CD14-positive monocyte (primary cell): Measurements from ENCODE around the gene ZNF827. TPM values are rescaled to one million over a fixed set of nuclear protein-coding genes. Genes with fewer than 3 reads are reported as not detected.

Experiments used
- DNase-seq, 3 donors: peaks; one replicate each; pipeline ENCODE4 v3.0.0-alpha.2; 2011 to 2022
- H2AFZ ChIP-seq: 2 replicates; pipeline ENCODE4 v1.6.0; 2012; ENCODE audit warnings: mild to moderate bottlenecking, low read depth, low read length, inconsistent platforms; ENCODE audit not compliant: insufficient read depth, poor library complexity, severe bottlenecking
- H3K27ac ChIP-seq, 2 donors: 1 replicate in 1 of 2; 2 replicates in 1 of 2; pipeline ENCODE4 v1.5.1; 2012 to 2013; ENCODE audit warnings: low read length in 2 of 2, control low read depth in 1 of 2, inconsistent platforms in 1 of 2, low read depth in 1 of 2, mild to moderate bottlenecking in 1 of 2
- H3K27me3 ChIP-seq, 2 donors: one replicate each; pipeline versions ENCODE4 v1.6.0 to v1.6.1; 2011 to 2013; ENCODE audit warnings: low read length in 2 of 2; ENCODE audit not compliant: control insufficient read depth in 2 of 2, insufficient read depth in 2 of 2
- H3K36me3 ChIP-seq, 2 donors: replicated peaks in 1 of 2; 1 replicate in 1 of 2; 2 replicates in 1 of 2; pipeline versions ENCODE4 v1.5.1 to v1.6.1; 2012 to 2013; ENCODE audit warnings: low read length in 2 of 2, control low read depth in 1 of 2, inconsistent platforms in 1 of 2, mild to moderate bottlenecking in 1 of 2; ENCODE audit not compliant: insufficient read depth in 2 of 2, control insufficient read depth in 1 of 2
- H3K4me1 ChIP-seq, 2 donors: 1 replicate in 1 of 2; 2 replicates in 1 of 2; pipeline versions ENCODE4 v1.5.1 to v1.6.1; 2012 to 2013; ENCODE audit warnings: low read length in 2 of 2, control low read depth in 1 of 2, inconsistent platforms in 1 of 2, mild to moderate bottlenecking in 1 of 2, moderate library complexity in 1 of 2; ENCODE audit not compliant: insufficient read depth in 2 of 2, control insufficient read depth in 1 of 2
- H3K4me2 ChIP-seq: replicated peaks from 2 replicates; pipeline ENCODE3; 2012; ENCODE audit warnings: low read length, moderate library complexity, mild to moderate bottlenecking; ENCODE audit not compliant: poor library complexity, severe bottlenecking; ENCODE audit errors: extremely low read depth
- H3K4me3 ChIP-seq, 3 experiments: fragments of 200-600 bp in 1 of 3; sonication (generic) in 1 of 3; replicated peaks in 1 of 3; 1 replicate in 2 of 3; 2 replicates in 1 of 3; pipeline ENCODE4 v1.5.1; 2011 to 2013; ENCODE audit warnings: low read length in 3 of 3, mild to moderate bottlenecking in 3 of 3, control low read depth in 2 of 3, low read depth in 2 of 3, inconsistent platforms in 1 of 3, moderate library complexity in 1 of 3
- H3K79me2 ChIP-seq: 2 replicates; pipeline ENCODE4 v1.6.0; 2012; ENCODE audit warnings: mild to moderate bottlenecking, control low read depth, inconsistent platforms, low read length, moderate library complexity; ENCODE audit not compliant: insufficient read depth
- H3K9ac ChIP-seq: 2 replicates; pipeline ENCODE4 v1.6.0; 2017; ENCODE audit warnings: low read length, mild to moderate bottlenecking; ENCODE audit not compliant: insufficient read depth, poor library complexity, severe bottlenecking
- H3K9me3 ChIP-seq, 2 donors: replicated peaks in 1 of 2; 1 replicate in 1 of 2; 2 replicates in 1 of 2; pipeline versions ENCODE4 v1.5.1 to v1.6.1; 2012 to 2013; ENCODE audit warnings: low read length in 2 of 2, control low read depth in 1 of 2; ENCODE audit not compliant: control insufficient read depth in 1 of 2, insufficient read depth in 1 of 2
- H4K20me1 ChIP-seq: 2 replicates; pipeline ENCODE4 v1.6.0; 2012; ENCODE audit warnings: mild to moderate bottlenecking, low read length, control low read depth, moderate library complexity; ENCODE audit not compliant: insufficient read depth
- H3K27ac Mint-ChIP-seq, 7 donors: one replicate each; pipeline ENCODE4 v1.8.0; 2020; ENCODE audit warnings: mild to moderate bottlenecking in 7 of 7, mixed read lengths in 7 of 7, moderate library complexity in 6 of 7, inconsistent platforms in 2 of 7
- H3K27me3 Mint-ChIP-seq, 3 donors: one replicate each; pipeline ENCODE4 v1.8.0; 2021 to 2022; ENCODE audit warnings: low read depth in 3 of 3, mild to moderate bottlenecking in 3 of 3, mixed read lengths in 3 of 3, moderate library complexity in 3 of 3, inconsistent platforms in 1 of 3
- H3K36me3 Mint-ChIP-seq, 2 donors: one replicate each; pipeline ENCODE4 v1.8.0; 2020; ENCODE audit warnings: mixed read lengths in 2 of 2, inconsistent platforms in 1 of 2, mild to moderate bottlenecking in 1 of 2
- H3K4me1 Mint-ChIP-seq: one replicate; pipeline ENCODE4 v1.8.0; 2020; ENCODE audit warnings: mild to moderate bottlenecking, mixed read lengths
- H3K4me3 Mint-ChIP-seq, 2 donors: one replicate each; pipeline ENCODE4 v1.8.0; 2020; ENCODE audit warnings: mild to moderate bottlenecking in 2 of 2, mixed read lengths in 2 of 2, moderate library complexity in 1 of 2
- H3K9me3 Mint-ChIP-seq, 7 donors: one replicate each; pipeline ENCODE4 v1.8.0; 2020 to 2022; ENCODE audit warnings: mixed read lengths in 7 of 7, mild to moderate bottlenecking in 6 of 7, moderate library complexity in 6 of 7, inconsistent platforms in 2 of 7
- WGBS: methylation state at CpG from one replicate; pipeline ENCODE4 v1.1.5; 2013; ENCODE audit warnings: missing lambda C conversion rate; ENCODE audit not compliant: insufficient coverage; 5-methylcytosine and 5-hydroxymethylcytosine counted together
- intact Hi-C, 2 donors: fragments of 100-400 bp; cut with micrococcal nuclease; formaldehyde crosslinking; loops; one replicate each; pipeline versions ENCODE4 v1.15.0 to v1.15.1; 2023
- polyA plus RNA-seq, 3 donors: library from polyadenylated mRNA; depleted of rRNA in 1 of 3; unstranded in 2 of 3; stranded (reverse) in 1 of 3; fragments of 300-500 nt in 2 of 3; fragments of >200 nt in 1 of 3; fragmentation: Illumina TruSeq in 2 of 3; gene quantifications; 1 replicate in 2 of 3; 2 replicates in 1 of 3; pipeline ENCODE4 v1.2.3, GENCODE V29; 2012 to 2021
- TF ChIP-seq, protein P1 (sequence below): fragments of 200-600 bp; IDR thresholded peaks from one replicate; pipeline ENCODE4 v1.8.0; 2022; ENCODE audit warnings: antibody characterized with exemption, mild to moderate bottlenecking

Gene ZNF827
- polyA plus RNA-seq, 3 donors: 0.04 TPM; not detected in 2

- Histone ChIP-seq H3K79me2 (no peaks in the 10 kb centered on the region), H4K20me1 (no peaks in the 10 kb centered on the region), H2AFZ (no peak overlapping the region), H3K4me2 (no peak overlapping the region), H3K4me1 (peaks cover 13 to 23% of the 10 kb centered on the region in 2 donors), H3K27me3 (no peaks in the 10 kb centered on the region), H3K4me3 (no peak overlapping the region), H3K9me3 (no peaks in the 10 kb centered on the region), H3K36me3 (no peaks in the 10 kb centered on the region), H3K9ac (no peak overlapping the region), H3K27ac (no peak overlapping the region)
- H3K36me3 Mint-ChIP-seq: peaks cover 0 to 3% of the 10 kb centered on the region in 2 donors
- DNase-seq: no peak
- WGBS: 88% methylated on average over 2 of the region's 3 CpGs
- H3K4me3 Mint-ChIP-seq: no peak overlapping the region
- peaks cover 0 to 2% (median 0%) of the 10 kb centered on the region in 7 donors for H3K9me3 Mint-ChIP-seq
- intact Hi-C loops: no loop called here
- H3K27me3 Mint-ChIP-seq: peaks cover 0 to 2% (median 0%) of the 10 kb centered on the region in 3 donors
- TF ChIP-seq, protein P1, sequence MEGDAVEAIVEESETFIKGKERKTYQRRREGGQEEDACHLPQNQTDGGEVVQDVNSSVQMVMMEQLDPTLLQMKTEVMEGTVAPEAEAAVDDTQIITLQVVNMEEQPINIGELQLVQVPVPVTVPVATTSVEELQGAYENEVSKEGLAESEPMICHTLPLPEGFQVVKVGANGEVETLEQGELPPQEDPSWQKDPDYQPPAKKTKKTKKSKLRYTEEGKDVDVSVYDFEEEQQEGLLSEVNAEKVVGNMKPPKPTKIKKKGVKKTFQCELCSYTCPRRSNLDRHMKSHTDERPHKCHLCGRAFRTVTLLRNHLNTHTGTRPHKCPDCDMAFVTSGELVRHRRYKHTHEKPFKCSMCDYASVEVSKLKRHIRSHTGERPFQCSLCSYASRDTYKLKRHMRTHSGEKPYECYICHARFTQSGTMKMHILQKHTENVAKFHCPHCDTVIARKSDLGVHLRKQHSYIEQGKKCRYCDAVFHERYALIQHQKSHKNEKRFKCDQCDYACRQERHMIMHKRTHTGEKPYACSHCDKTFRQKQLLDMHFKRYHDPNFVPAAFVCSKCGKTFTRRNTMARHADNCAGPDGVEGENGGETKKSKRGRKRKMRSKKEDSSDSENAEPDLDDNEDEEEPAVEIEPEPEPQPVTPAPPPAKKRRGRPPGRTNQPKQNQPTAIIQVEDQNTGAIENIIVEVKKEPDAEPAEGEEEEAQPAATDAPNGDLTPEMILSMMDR: no peak
- no peak overlapping the region for H3K27ac Mint-ChIP-seq
- peaks cover 21% of the 10 kb centered on the region for H3K4me1 Mint-ChIP-seq
Observed at GRCh38 chr4:145775406-145775805, 163.2 kb downstream of the ZNF827 start.

- peaks cover 0 to 3% of the 10 kb centered on the region in 2 donors for H3K36me3 Mint-ChIP-seq
Observed at GRCh38 chr4:145774473-145774872, 164.2 kb downstream of the ZNF827 start.

More at GRCh38 chr4:145774473-145774872, 164.2 kb downstream of the ZNF827 start:
- no peaks in the 10 kb centered on the region for H4K20me1 ChIP-seq
- Mint-ChIP-seq H3K4me1 (peaks cover 23% of the 10 kb centered on the region), H3K27me3 (peaks cover 0 to 2% (median 0%) of the 10 kb centered on the region in 3 donors), H3K4me3 (no peak overlapping the region), H3K9me3 (peaks cover 0 to 2% (median 0%) of the 10 kb centered on the region in 7 donors), H3K27ac (no peak overlapping the region)
- WGBS: 100% methylated on average over 4 of the region's 6 CpGs
- no peak overlapping the region for H2AFZ ChIP-seq
- H3K9me3 ChIP-seq: no peaks in the 10 kb centered on the region
- H3K4me2 ChIP-seq: no peak overlapping the region
- H3K27ac ChIP-seq: no peak overlapping the region
- H3K79me2 ChIP-seq: no peaks in the 10 kb centered on the region
- TF ChIP-seq, protein P1: no peak
- peaks cover 19 to 26% of the 10 kb centered on the region in 2 donors for H3K4me1 ChIP-seq
- no peak overlapping the region for H3K9ac ChIP-seq
- DNase-seq: no peak
- intact Hi-C loops: no loop called here
- no peaks in the 10 kb centered on the region for H3K27me3 ChIP-seq
- no peaks in the 10 kb centered on the region for H3K36me3 ChIP-seq
- H3K4me3 ChIP-seq: no peak overlapping the region
